Brain pericyte (primary cell): Measurements from ENCODE around the gene CDC25C.
"Not testable (repeated sequence)": the region's sequence is repeated elsewhere in the genome, so short reads cannot be mapped to it uniquely, and the experiment has no call there.

Experiments
- DNase-seq: peaks from one replicate; pipeline ENCODE4 v3.0.0-alpha.2; 2012; ENCODE audit warnings: low read depth, low spot score

CDC25C gene

GRCh38 chr5:138276402-138277054 lies 55.1 kb downstream of the CDC25C start:
- no peak for DNase-seq

- DNase-seq, result no peak
Measured at GRCh38 chr5:138275895-138276294, 55.7 kb downstream of the CDC25C start.

GRCh38 chr5:138275379-138275782 lies 56.2 kb downstream of the CDC25C start:
- no peak for DNase-seq

- DNase-seq, result no peak
Measured at GRCh38 chr5:138274189-138274853, 57.3 kb downstream of the CDC25C start, which contains the start of gene GFRA3. Gene GFRA3 (minus strand): TSS chr5:138274621. CDS start chr5:138274424, 197 bp downstream.

GRCh38 chr5:138273834-138274188 lies 57.8 kb downstream of the CDC25C start:
- no peak for DNase-seq

- no peak for DNase-seq
Measured at GRCh38 chr5:138272681-138273080, 58.9 kb downstream of the CDC25C start.

- DNase-seq, result no peak
Measured at GRCh38 chr5:138271281-138271680, 60.3 kb downstream of the CDC25C start.

GRCh38 chr5:138264183-138264582 lies 67.4 kb downstream of the CDC25C start:
- DNase-seq, result no peak

- no peak for DNase-seq
Measured at GRCh38 chr5:138263581-138263980, 68.0 kb downstream of the CDC25C start.

GRCh38 chr5:138258704-138259292 lies 72.8 kb downstream of the CDC25C start:
- DNase-seq, result no peak

GRCh38 chr5:138257583-138257982 lies 74.0 kb downstream of the CDC25C start:
- no peak for DNase-seq

- no peak for DNase-seq
Measured at GRCh38 chr5:138252944-138253343, 78.7 kb downstream of the CDC25C start.

- not testable (repeated sequence) for DNase-seq
Measured at GRCh38 chr5:138247800-138248199, 83.8 kb downstream of the CDC25C start.

GRCh38 chr5:138246822-138247221 lies 84.8 kb downstream of the CDC25C start:
- DNase-seq, result no peak

- no peak for DNase-seq
Measured at GRCh38 chr5:138246334-138246733, 85.3 kb downstream of the CDC25C start.

- no peak for DNase-seq
Measured at GRCh38 chr5:138245717-138246116, 85.9 kb downstream of the CDC25C start.

- no peak for DNase-seq
Measured at GRCh38 chr5:138243794-138244193, 87.8 kb downstream of the CDC25C start.

- DNase-seq, result no peak
Measured at GRCh38 chr5:138241688-138242571, 89.7 kb downstream of the CDC25C start.

GRCh38 chr5:138240650-138241385 lies 90.8 kb downstream of the CDC25C start:
- DNase-seq, result no peak

- DNase-seq, result no peak
Measured at GRCh38 chr5:138238034-138238433, 93.6 kb downstream of the CDC25C start.
